ENCODE measurements around the gene CABLES1. TPM values are rescaled to one million over a fixed set of nuclear protein-coding genes. Genes with fewer than 3 reads are reported as not detected.

Gene CABLES1
- polyA plus RNA-seq, 2 of the 4 experiments (the other 2 are of a cell fraction), result 4.5 to 8.6 TPM

GRCh38 chr18:23144640-23145039, 9.4 kb downstream of the CABLES1 start:
- H3K9me3 ChIP-seq, result no peaks in the 10 kb centered on the region
- no peak for FAIRE-seq
- no peak overlapping the region for H3K4me2 ChIP-seq
- WGBS (ENCODE audit: missing lambda C conversion rate), result 93% methylated on average over 7 of the region's 7 CpGs
- ChIA-PET POLR2A (no interaction called here), CTCF (interaction anchor here (1.0 kb wide), 1 partner anchor 47 kb away, joined by 6 read pairs; no protein-coding TSS in a partner anchor)
- TF ChIP-seq RFX5 (IDR thresholded peaks at IDR 0.05) (no peak), CBX2 (IDR thresholded peaks at IDR 0.05; ENCODE audit: borderline replicate concordance, low read depth) (no peak), EHMT2 (IDR thresholded peaks at IDR 0.05; ENCODE audit: low read depth) (no peak), FOSB (CRISPR knock-in tag; IDR thresholded peaks at IDR 0.05) (no peak)
- H3K4me1 ChIP-seq, result peaks cover 32% of the 10 kb centered on the region
- H3K4me3 ChIP-seq, result no peak overlapping the region
- no peak overlapping the region; a peak in 1 of 6 replicates for H3K27ac ChIP-seq
- DNase-seq (ENCODE audit: low read depth in 1 of 2, low spot score in 1 of 2), result no peak
- no peak for ATAC-seq

- Histone ChIP-seq H3K27ac (no peak overlapping the region), H3K4me3 (no peak overlapping the region), H3K4me2 (no peak overlapping the region), H3K4me1 (peaks cover 32% of the 10 kb centered on the region), H3K9me3 (no peaks in the 10 kb centered on the region)
- WGBS (ENCODE audit: missing lambda C conversion rate), result 85% methylated on average over 5 of the region's 5 CpGs
- FAIRE-seq, result no peak
- ChIA-PET POLR2A (no interaction called here), CTCF (interaction anchor here (0.7 to 1.0 kb wide), 2 partner anchors 14 to 73 kb away, joined by 3 read pairs; no protein-coding TSS in a partner anchor)
- DNase-seq (ENCODE audit: low read depth in 1 of 2, low spot score in 1 of 2), result no peak
- TF ChIP-seq NR3C1 (IDR thresholded peaks at IDR 0.05), result no peak
- no peak for TF ChIP-seq ESRRA (IDR thresholded peaks at IDR 0.05; ENCODE audit: borderline replicate concordance, low read length)
- TF ChIP-seq ZC3H11A (IDR thresholded peaks at IDR 0.05), result no peak
- no peak for TF ChIP-seq USF2 (IDR thresholded peaks at IDR 0.05)
- no peak for TF ChIP-seq NPAS2 (CRISPR knock-in tag; IDR thresholded peaks at IDR 0.05; ENCODE audit: borderline replicate concordance)
- TF ChIP-seq RCOR1 (IDR thresholded peaks at IDR 0.05; ENCODE audit: low read depth, low read length), result no peak
- no peak for TF ChIP-seq FOSL2 (IDR thresholded peaks at IDR 0.05)
- TF ChIP-seq FOSL2 (CRISPR knock-in tag; IDR thresholded peaks at IDR 0.05), result no peak
- no peak for ATAC-seq
Measured at GRCh38 chr18:23145621-23146020, 10.3 kb downstream of the CABLES1 start.

GRCh38 chr18:23146861-23147469, 11.7 kb downstream of the CABLES1 start:
- TF ChIP-seq ELK1 (IDR thresholded peaks at IDR 0.05; ENCODE audit: low read depth, low read length) (no peak), MYC (IDR thresholded peaks at IDR 0.05; ENCODE audit: borderline replicate concordance, low read length) (no peak), JUNB (IDR thresholded peaks at IDR 0.05) (no peak), RFX5 (IDR thresholded peaks at IDR 0.05) (no peak), E2F6 (IDR thresholded peaks at IDR 0.05; ENCODE audit: borderline replicate concordance, low read depth) (no peak), BCL3 (IDR thresholded peaks at IDR 0.05) (no peak), ZC3H11A (IDR thresholded peaks at IDR 0.05) (no peak), FOXS1 (CRISPR knock-in tag; IDR thresholded peaks at IDR 0.05) (no peak)
- whole genome bisulfite sequencing (ENCODE audit: missing lambda C conversion rate), result 89% methylated on average over 11 of the region's 11 CpGs
- POLR2A ChIA-PET, result interaction anchor here (0.5 kb wide), 1 partner anchor 13 kb away, joined by 4 read pairs; no protein-coding TSS in a partner anchor
- DNase-seq (ENCODE audit: low read depth in 1 of 2, low spot score in 1 of 2) (no peak), ATAC-seq (no peak), FAIRE-seq (no peak)
- Histone ChIP-seq H3K4me3 (no peak overlapping the region), H3K4me1 (peaks cover 20% of the 10 kb centered on the region), H3K27ac (no peak overlapping the region), H3K9me3 (no peaks in the 10 kb centered on the region), H3K4me2 (no peak overlapping the region)
- CTCF ChIA-PET, result interaction anchor here (0.6 to 1.2 kb wide), 3 partner anchors 33 to 1370 kb away, joined by 3 to 5 read pairs (median 3); no protein-coding TSS in a partner anchor
